Measurements from ENCODE around the gene NCS1.

The NCS1 gene

DNA sequence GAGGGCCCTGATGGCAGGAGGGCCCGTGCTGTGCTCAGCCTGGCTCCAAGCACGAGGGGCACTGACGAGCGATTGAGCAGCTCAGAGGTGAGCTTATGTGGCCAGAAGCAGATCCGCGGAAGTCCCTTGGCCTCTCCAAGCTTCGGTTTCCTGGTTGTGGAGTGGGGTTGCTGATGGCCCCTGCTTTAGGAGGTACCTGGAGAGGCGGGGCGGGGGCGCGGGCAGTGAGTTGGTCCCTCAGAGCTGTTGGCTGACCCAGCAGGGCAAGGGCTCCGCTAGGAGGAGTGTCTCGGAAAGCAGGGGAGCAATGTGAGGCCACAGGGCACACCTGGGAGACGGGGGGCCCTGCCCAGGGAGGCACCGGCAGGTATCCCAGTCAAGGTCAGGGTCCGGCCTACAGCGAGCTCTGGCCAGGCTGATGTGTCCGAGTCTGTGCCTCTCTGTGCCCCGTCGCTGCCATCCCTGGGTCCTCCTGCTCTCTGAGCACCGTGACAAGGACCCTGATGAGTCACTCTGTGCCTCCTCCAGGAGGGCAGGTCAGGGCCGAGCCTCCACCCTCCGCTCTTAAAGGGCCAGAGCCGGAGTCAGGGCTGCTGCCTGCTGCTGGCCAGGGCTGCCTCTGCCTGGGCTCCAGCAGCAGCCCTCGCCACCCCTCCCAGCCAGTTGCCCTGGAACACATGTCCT is 14.8 kb downstream of the NCS1 start:
- Histone ChIP-seq H3K27me3 (ENCODE audit: control insufficient read depth, insufficient read depth, low read length) (no peaks in the 10 kb centered on the region), H3K4me2 (ENCODE audit: low read length) (no peak overlapping the region), H2AFZ (no peak overlapping the region), H3K4me3 (ENCODE audit: low read depth, low read length) (no peak overlapping the region), H3K9me3 (ENCODE audit: control insufficient read depth, low read length) (no peaks in the 10 kb centered on the region), H3K27ac (no peak overlapping the region), H3K79me2 (no peaks in the 10 kb centered on the region), H3K4me1 (no peaks in the 10 kb centered on the region), H3K9ac (no peak overlapping the region), H3K36me3 (ENCODE audit: control insufficient read depth, insufficient read depth, low read length) (no peaks in the 10 kb centered on the region)
- TF ChIP-seq CTCF (IDR thresholded peaks at IDR 0.05): no peak

- Histone ChIP-seq H3K27ac (no peak overlapping the region), H3K4me1 (no peaks in the 10 kb centered on the region), H3K4me2 (ENCODE audit: low read length) (no peak overlapping the region), H3K9ac (no peak overlapping the region), H3K27me3 (ENCODE audit: control insufficient read depth, insufficient read depth, low read length) (no peaks in the 10 kb centered on the region), H3K4me3 (ENCODE audit: low read depth, low read length) (no peak overlapping the region), H3K79me2 (no peaks in the 10 kb centered on the region), H3K9me3 (ENCODE audit: control insufficient read depth, low read length) (no peaks in the 10 kb centered on the region), H3K36me3 (ENCODE audit: control insufficient read depth, insufficient read depth, low read length) (no peaks in the 10 kb centered on the region), H2AFZ (no peak overlapping the region)
- no peak for TF ChIP-seq CTCF (IDR thresholded peaks at IDR 0.05)
Observed at GRCh38 chr9:130187523-130187846, 15.3 kb downstream of the NCS1 start.

- Histone ChIP-seq H3K9ac (no peak overlapping the region), H3K4me3 (ENCODE audit: low read depth, low read length) (no peak overlapping the region), H3K9me3 (ENCODE audit: control insufficient read depth, low read length) (no peaks in the 10 kb centered on the region), H3K36me3 (ENCODE audit: control insufficient read depth, insufficient read depth, low read length) (no peaks in the 10 kb centered on the region), H3K27ac (no peak overlapping the region), H3K79me2 (no peaks in the 10 kb centered on the region), H3K27me3 (ENCODE audit: control insufficient read depth, insufficient read depth, low read length) (no peaks in the 10 kb centered on the region), H2AFZ (no peak overlapping the region), H3K4me2 (ENCODE audit: low read length) (no peak overlapping the region), H3K4me1 (no peaks in the 10 kb centered on the region)
- no peak for TF ChIP-seq CTCF (IDR thresholded peaks at IDR 0.05)
Observed at GRCh38 chr9:130188860-130189481, 16.8 kb downstream of the NCS1 start.

DNA sequence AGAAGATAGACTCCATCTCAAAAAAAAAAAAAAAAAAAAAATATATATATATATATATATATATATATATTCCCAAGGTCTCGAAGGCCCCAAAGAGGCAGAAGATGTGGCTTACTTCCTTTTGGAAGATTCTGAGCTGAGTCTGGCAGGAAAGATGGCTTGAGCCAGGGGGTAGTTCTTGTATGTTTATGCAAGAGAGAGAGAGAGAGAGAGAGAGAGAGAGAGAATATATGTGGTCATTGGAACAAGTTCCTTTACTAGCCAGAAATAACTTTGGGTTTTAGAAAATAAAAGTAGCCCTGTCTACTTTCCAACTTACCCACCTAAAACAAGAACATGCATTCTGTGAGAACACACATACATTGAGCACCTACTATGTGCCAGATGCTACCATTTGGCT is 17.6 kb downstream of the NCS1 start:
- no peak overlapping the region for H2AFZ ChIP-seq
- no peaks in the 10 kb centered on the region for H3K27me3 ChIP-seq (ENCODE audit: control insufficient read depth, insufficient read depth, low read length)
- H3K4me3 ChIP-seq (ENCODE audit: low read depth, low read length): no peak overlapping the region
- H3K9ac ChIP-seq: no peak overlapping the region
- H3K4me1 ChIP-seq: no peaks in the 10 kb centered on the region
- no peaks in the 10 kb centered on the region for H3K9me3 ChIP-seq (ENCODE audit: control insufficient read depth, low read length)
- no peak overlapping the region for H3K27ac ChIP-seq
- no peak for TF ChIP-seq CTCF (IDR thresholded peaks at IDR 0.05)
- H3K79me2 ChIP-seq: no peaks in the 10 kb centered on the region
- H3K36me3 ChIP-seq (ENCODE audit: control insufficient read depth, insufficient read depth, low read length): no peaks in the 10 kb centered on the region
- no peak overlapping the region for H3K4me2 ChIP-seq (ENCODE audit: low read length)

All from parathyroid adenoma (tissue), 2 donors.